HUES6 (cell line): Measurements from ENCODE around the gene MAN2C1.

Experiments
- H3K27ac ChIP-seq: 2 replicates; pipeline ENCODE4 v1.7.0; 2013; ENCODE audit warnings: low read depth, mild to moderate bottlenecking, low read length, inconsistent platforms
- H3K27me3 ChIP-seq: 2 replicates; pipeline ENCODE4 v1.6.1; 2013; ENCODE audit warnings: low read length; ENCODE audit not compliant: control insufficient read depth, insufficient read depth
- H3K36me3 ChIP-seq: 2 replicates; pipeline ENCODE4 v1.6.1; 2013; ENCODE audit warnings: low read length; ENCODE audit not compliant: control insufficient read depth, insufficient read depth
- H3K4me1 ChIP-seq: 2 replicates; pipeline ENCODE4 v1.6.1; 2013; ENCODE audit warnings: low read length; ENCODE audit not compliant: control insufficient read depth, insufficient read depth
- H3K4me3 ChIP-seq: 2 replicates; pipeline ENCODE4 v1.5.1; 2013; ENCODE audit warnings: low read depth, low read length
- H3K9ac ChIP-seq: one replicate; pipeline ENCODE4 v1.6.1; 2013; ENCODE audit warnings: mild to moderate bottlenecking, low read length
- H3K9me3 ChIP-seq: 2 replicates; pipeline ENCODE4 v1.6.1; 2013; ENCODE audit warnings: low read depth, low read length; ENCODE audit not compliant: control insufficient read depth, insufficient read depth

Gene MAN2C1

GRCh38 chr15:75360856-75361255 lies 7.6 kb downstream of the MAN2C1 start:
- H3K4me1 ChIP-seq: no peaks in the 10 kb centered on the region
- peaks cover 87% of the 10 kb centered on the region for H3K36me3 ChIP-seq
- H3K27ac ChIP-seq: no peak overlapping the region
- no peaks in the 10 kb centered on the region for H3K27me3 ChIP-seq
- H3K4me3 ChIP-seq: no peak overlapping the region
- H3K9ac ChIP-seq: no peak overlapping the region
- no peaks in the 10 kb centered on the region for H3K9me3 ChIP-seq

- no peaks in the 10 kb centered on the region for H3K4me1 ChIP-seq
- H3K27me3 ChIP-seq: no peaks in the 10 kb centered on the region
- peaks cover 85% of the 10 kb centered on the region for H3K36me3 ChIP-seq
- no peak overlapping the region for H3K4me3 ChIP-seq
- no peaks in the 10 kb centered on the region for H3K9me3 ChIP-seq
- no peak overlapping the region for H3K27ac ChIP-seq
- H3K9ac ChIP-seq: no peak overlapping the region
These were observed 8.0 kb downstream of the MAN2C1 start for GRCh38 chr15:75360391-75360790.

- Histone ChIP-seq H3K4me1 (no peaks in the 10 kb centered on the region), H3K9me3 (no peaks in the 10 kb centered on the region), H3K9ac (no peak overlapping the region), H3K27ac (no peak overlapping the region), H3K36me3 (peaks cover 85% of the 10 kb centered on the region), H3K27me3 (no peaks in the 10 kb centered on the region), H3K4me3 (no peak overlapping the region)
These were observed 8.7 kb downstream of the MAN2C1 start for GRCh38 chr15:75359537-75360250.

- Histone ChIP-seq H3K27ac (no peak overlapping the region), H3K9ac (no peak overlapping the region), H3K9me3 (no peaks in the 10 kb centered on the region), H3K27me3 (no peaks in the 10 kb centered on the region), H3K36me3 (peaks cover 81% of the 10 kb centered on the region), H3K4me1 (no peaks in the 10 kb centered on the region), H3K4me3 (no peak overlapping the region)
These were observed 9.5 kb downstream of the MAN2C1 start for GRCh38 chr15:75358771-75359536.

- Histone ChIP-seq H3K9ac (no peak overlapping the region), H3K4me3 (no peak overlapping the region), H3K9me3 (no peaks in the 10 kb centered on the region), H3K4me1 (no peaks in the 10 kb centered on the region), H3K27ac (no peak overlapping the region), H3K27me3 (no peaks in the 10 kb centered on the region), H3K36me3 (peaks cover 83% of the 10 kb centered on the region)
These were observed 10.3 kb downstream of the MAN2C1 start for GRCh38 chr15:75357976-75358673.

- peak overlapping the region; percentile 11 for H3K9ac ChIP-seq
- no peaks in the 10 kb centered on the region for H3K9me3 ChIP-seq
- peaks cover 68% of the 10 kb centered on the region for H3K36me3 ChIP-seq
- no peak overlapping the region for H3K27ac ChIP-seq
- no peaks in the 10 kb centered on the region for H3K4me1 ChIP-seq
- no peak overlapping the region for H3K4me3 ChIP-seq
- H3K27me3 ChIP-seq: no peaks in the 10 kb centered on the region
These were observed 11.9 kb downstream of the MAN2C1 start for GRCh38 chr15:75356517-75356916.

GRCh38 chr15:75356006-75356405 lies 12.4 kb downstream of the MAN2C1 start:
- Histone ChIP-seq H3K9me3 (no peaks in the 10 kb centered on the region), H3K36me3 (peaks cover 63% of the 10 kb centered on the region), H3K9ac (peak overlapping the region; percentile 11), H3K27me3 (no peaks in the 10 kb centered on the region), H3K4me3 (no peak overlapping the region), H3K4me1 (no peaks in the 10 kb centered on the region), H3K27ac (no peak overlapping the region)

- no peaks in the 10 kb centered on the region for H3K27me3 ChIP-seq
These were observed 13.0 kb downstream of the MAN2C1 start for GRCh38 chr15:75355369-75355768.

GRCh38 chr15:75354454-75354853 lies 14.0 kb downstream of the MAN2C1 start:
- no peak overlapping the region for H3K4me3 ChIP-seq
- H3K27ac ChIP-seq: no peak overlapping the region
- no peaks in the 10 kb centered on the region for H3K4me1 ChIP-seq
- H3K9ac ChIP-seq: no peak overlapping the region
- peaks cover 48% of the 10 kb centered on the region for H3K36me3 ChIP-seq
- H3K27me3 ChIP-seq: peaks cover 9% of the 10 kb centered on the region; the same call in 1 of the 2 replicates
- H3K9me3 ChIP-seq: no peaks in the 10 kb centered on the region

More at GRCh38 chr15:75355369-75355768, 13.0 kb downstream of the MAN2C1 start:
- Histone ChIP-seq H3K9ac (no peak overlapping the region), H3K4me1 (no peaks in the 10 kb centered on the region), H3K4me3 (no peak overlapping the region), H3K36me3 (peaks cover 57% of the 10 kb centered on the region), H3K27ac (no peak overlapping the region), H3K9me3 (no peaks in the 10 kb centered on the region)

- Histone ChIP-seq H3K9ac (no peak overlapping the region), H3K4me3 (no peak overlapping the region), H3K9me3 (no peaks in the 10 kb centered on the region), H3K36me3 (peaks cover 40% of the 10 kb centered on the region), H3K27ac (no peak overlapping the region), H3K4me1 (peaks cover 5% of the 10 kb centered on the region; the same call in 1 of the 2 replicates), H3K27me3 (peaks cover 17% of the 10 kb centered on the region)
These were observed 14.8 kb downstream of the MAN2C1 start for GRCh38 chr15:75353604-75354003.
